ENCODE data around the gene CHD6.

The CHD6 gene

GRCh38 chr20:41586772-41587171, 31.4 kb downstream of the CHD6 start:
- DNase-seq, result no peak

GRCh38 chr20:41580350-41580749, 37.8 kb downstream of the CHD6 start:
- no peak for DNase-seq

GRCh38 chr20:41577129-41578009, 40.8 kb downstream of the CHD6 start:
- no peak for DNase-seq

- no peak for DNase-seq
Measured at GRCh38 chr20:41575412-41575811, 42.8 kb downstream of the CHD6 start.

- no peak for DNase-seq
Measured at GRCh38 chr20:41574802-41575389, 43.3 kb downstream of the CHD6 start.

GRCh38 chr20:41573955-41574354, 44.2 kb downstream of the CHD6 start:
- no peak for DNase-seq

- DNase-seq, result no peak
Measured at GRCh38 chr20:41572010-41572572, 46.1 kb downstream of the CHD6 start.

- no peak for DNase-seq
Measured at GRCh38 chr20:41571006-41571405, 47.2 kb downstream of the CHD6 start.

- DNase-seq, result no peak
Measured at GRCh38 chr20:41570557-41570956, 47.6 kb downstream of the CHD6 start.

- no peak for DNase-seq
Measured at GRCh38 chr20:41567615-41568014, 50.6 kb downstream of the CHD6 start.

- DNase-seq, result no peak
Measured at GRCh38 chr20:41566896-41567527, 51.2 kb downstream of the CHD6 start.

- no peak for DNase-seq
Measured at GRCh38 chr20:41563087-41563486, 55.1 kb downstream of the CHD6 start.

- no peak for DNase-seq
Measured at GRCh38 chr20:41560970-41561369, 57.2 kb downstream of the CHD6 start.

GRCh38 chr20:41559658-41560057, 58.5 kb downstream of the CHD6 start:
- DNase-seq, result no peak

GRCh38 chr20:41553142-41553879, 64.9 kb downstream of the CHD6 start:
- no peak for DNase-seq

- no peak for DNase-seq
Measured at GRCh38 chr20:41552295-41553068, 65.7 kb downstream of the CHD6 start.

GRCh38 chr20:41551011-41551705, 67.0 kb downstream of the CHD6 start:
- DNase-seq, result no peak

- DNase-seq, result no peak
Measured at GRCh38 chr20:41547221-41547620, 71.0 kb downstream of the CHD6 start.

- no peak for DNase-seq
Measured at GRCh38 chr20:41546535-41546934, 71.6 kb downstream of the CHD6 start.

- DNase-seq, result no peak
Measured at GRCh38 chr20:41544472-41544871, 73.7 kb downstream of the CHD6 start.

GRCh38 chr20:41540918-41541317, 77.3 kb downstream of the CHD6 start:
- DNase-seq, result no peak

GRCh38 chr20:41540459-41540858, 77.7 kb downstream of the CHD6 start:
- no peak for DNase-seq
